GM18867 (cell line): ENCODE measurements around the gene RPL37A.

Source experiments
- ATAC-seq: cut with Tn5 transposase; IDR thresholded peaks from one replicate; pipeline ENCODE4 v1.9.1; 2021; ENCODE audit warnings: mild to moderate bottlenecking, moderate library complexity; ENCODE audit not compliant: unreplicated experiment

RPL37A gene

GRCh38 chr2:216546241-216546640 lies 47.6 kb downstream of the RPL37A start:
- no peak for ATAC-seq

DNA sequence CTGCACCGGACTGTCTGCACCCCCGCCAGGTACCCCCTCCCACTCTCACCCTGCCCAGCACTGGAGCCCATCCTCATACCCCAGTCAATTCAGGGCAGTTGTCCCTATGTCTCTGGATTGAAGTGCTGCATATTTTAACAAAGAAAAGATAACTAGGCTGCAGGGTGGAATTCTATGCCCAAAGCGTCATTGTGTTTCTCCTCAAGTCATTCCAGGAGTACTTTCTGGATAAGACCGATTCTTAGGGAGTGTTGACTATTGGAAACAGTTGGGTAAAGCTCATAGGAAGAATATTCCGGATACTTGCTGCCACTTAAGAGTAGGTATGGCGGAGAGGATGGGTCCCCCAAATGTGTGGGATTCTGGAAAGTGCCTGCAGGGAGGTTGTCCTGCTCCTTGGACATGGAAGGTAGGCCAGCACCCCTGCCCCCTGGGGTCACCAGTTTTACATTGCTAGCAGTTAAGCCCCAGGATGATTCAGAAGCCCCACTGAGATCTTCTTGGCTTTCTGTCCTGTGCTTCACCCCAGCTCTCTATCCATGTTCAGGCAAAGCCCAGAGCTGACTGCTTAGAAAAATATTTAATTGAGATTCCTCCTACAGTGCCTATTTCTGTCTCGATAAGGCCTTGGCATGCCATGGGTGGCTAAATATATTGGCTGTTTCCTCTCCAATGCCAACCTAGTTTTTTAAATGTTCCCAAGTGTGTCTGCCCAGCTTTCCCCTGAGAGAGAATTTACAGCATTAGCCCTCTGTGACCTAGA lies 48.2 kb downstream of the RPL37A start:
- no peak for ATAC-seq

DNA sequence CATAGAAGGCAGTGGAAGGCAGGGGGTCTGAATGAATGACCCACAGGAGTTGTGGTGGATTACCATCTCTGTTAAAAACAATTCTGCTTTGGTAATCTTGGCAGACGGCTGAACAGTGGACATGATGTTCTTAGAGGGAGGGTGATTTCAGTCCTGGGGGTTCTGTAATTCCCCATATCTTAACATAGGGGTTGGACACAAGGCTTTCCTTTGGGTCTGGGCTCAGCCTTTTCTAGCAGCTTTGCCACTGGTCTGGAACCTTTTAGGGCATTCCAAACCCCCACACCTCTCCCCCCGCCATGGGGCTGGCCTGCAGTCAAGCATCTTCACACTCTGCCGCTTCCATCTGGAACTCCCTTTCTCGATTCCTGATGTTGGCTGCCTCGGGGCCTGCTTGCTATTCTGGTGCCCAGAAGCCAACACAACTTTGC lies 50.3 kb downstream of the RPL37A start:
- no peak for ATAC-seq

DNA sequence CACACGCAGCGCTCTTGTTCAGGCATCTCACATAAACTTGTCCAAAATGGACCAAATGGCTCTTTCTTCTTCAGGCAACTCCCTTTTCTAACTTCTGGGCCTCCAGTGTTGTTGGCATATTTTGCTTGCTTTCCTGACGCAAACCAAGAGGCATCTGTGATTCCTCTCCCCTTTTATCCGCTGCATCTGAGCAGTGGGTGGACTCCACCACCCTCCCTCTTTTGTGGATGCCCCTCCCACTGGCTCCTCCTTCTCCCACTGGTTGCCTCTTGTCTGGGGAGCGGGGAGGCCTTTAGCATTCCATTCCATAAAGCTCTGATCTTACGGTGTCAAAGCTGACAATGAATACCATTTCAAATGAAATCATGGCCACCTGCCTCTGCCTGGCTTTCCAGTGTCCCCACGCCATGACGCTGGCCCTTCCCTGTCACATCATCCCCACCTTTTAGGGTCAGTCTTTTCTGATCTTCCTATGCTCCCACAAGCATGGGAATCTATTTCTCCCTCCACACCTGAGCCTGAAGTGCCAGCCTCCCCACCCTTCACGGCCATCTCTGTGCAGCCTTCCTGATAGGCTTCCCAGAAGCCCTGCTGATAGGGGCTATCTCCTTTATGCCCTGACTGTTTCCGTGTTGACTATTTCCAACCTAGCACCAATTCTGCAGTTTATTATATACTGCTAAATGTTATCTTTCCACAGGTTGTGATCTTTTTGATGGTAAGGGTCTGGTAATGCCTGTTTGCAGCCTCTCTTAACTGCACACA lies 51.5 kb downstream of the RPL37A start:
- ATAC-seq = no peak

DNA sequence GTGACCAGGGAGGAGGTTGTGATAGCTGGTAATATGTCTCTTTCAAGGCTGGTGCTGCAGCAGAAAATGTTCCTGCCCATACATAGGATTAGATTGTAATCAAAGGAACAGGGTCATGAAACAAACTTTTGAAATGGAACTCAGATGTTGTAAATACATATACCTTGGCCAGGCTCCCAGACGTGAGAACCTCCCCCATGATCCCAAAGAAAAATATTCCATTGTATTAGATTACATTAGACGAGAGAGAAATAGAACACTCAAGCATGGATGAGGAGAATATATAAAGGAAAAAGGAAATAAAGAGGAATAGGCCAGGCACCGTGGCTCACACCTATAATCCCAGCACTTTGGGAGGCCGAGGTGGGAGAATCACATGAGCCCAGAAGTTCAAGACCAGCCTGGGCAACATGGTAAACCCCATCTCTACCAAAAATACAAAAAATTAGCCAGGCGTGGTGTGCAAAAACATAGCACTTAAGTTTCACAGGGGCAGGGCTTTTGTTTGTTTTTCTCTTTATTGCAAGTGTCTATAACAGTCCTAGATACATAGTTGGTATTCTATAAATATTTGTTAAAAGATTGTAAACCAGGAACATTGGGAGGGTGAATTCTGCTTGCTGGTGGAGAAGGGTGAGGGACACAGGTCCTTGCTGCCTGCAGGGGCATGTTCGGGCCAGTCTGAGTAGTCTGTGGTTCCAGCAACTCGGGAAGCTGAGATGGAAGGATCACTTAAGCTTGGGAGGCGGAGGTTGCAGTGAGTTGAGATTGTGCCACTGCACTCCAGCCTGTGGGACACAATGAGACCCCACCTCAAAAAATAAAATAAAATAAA lies 52.8 kb downstream of the RPL37A start:
- no peak for ATAC-seq

GRCh38 chr2:216553093-216553478 lies 54.4 kb downstream of the RPL37A start:
- no peak for ATAC-seq
